Ovary (tissue), 9 donors: ENCODE results near the gene RUSC1. TPM values are rescaled to one million over a fixed set of nuclear protein-coding genes. Genes with fewer than 3 reads are reported as not detected.

Experiments
- DNase-seq, 5 donors: peaks; one replicate each; pipeline ENCODE4 v3.0.0-alpha.2; 2019 to 2020
- H3K27ac ChIP-seq, 2 donors: fragments of 200-600 bp; one replicate each; pipeline versions ENCODE4 v1.5.1 to v1.8.0; 2019 to 2022
- H3K27me3 ChIP-seq: fragments of 200-600 bp; one replicate; pipeline ENCODE4 v1.8.0; 2022
- H3K36me3 ChIP-seq: fragments of 200-600 bp; sonication (generic); one replicate; pipeline ENCODE4 v1.5.1; 2019
- H3K4me1 ChIP-seq: one replicate; pipeline ENCODE4 v1.8.1; 2013; ENCODE audit warnings: mild to moderate bottlenecking, moderate library complexity; ENCODE audit not compliant: insufficient read depth
- H3K4me3 ChIP-seq: fragments of 200-600 bp; sonication (generic); one replicate; pipeline ENCODE4 v1.5.1; 2017
- H3K9me3 ChIP-seq, 2 donors: fragments of 200-600 bp in 1 of 2; sonication (generic) in 1 of 2; one replicate each; pipeline versions ENCODE4 v1.5.1 to v1.8.1; 2013 to 2019; ENCODE audit warnings: mild to moderate bottlenecking in 1 of 2, moderate library complexity in 1 of 2
- CTCF ChIP-seq, 3 donors: fragments of 450-650 bp in 2 of 3; fragments of 200-600 bp in 1 of 3; IDR thresholded peaks; one replicate each; pipeline versions ENCODE4 v1.5.1 to v1.8.0; 2016 to 2022; ENCODE audit warnings: antibody characterized with exemption in 3 of 3, mild to moderate bottlenecking in 1 of 3
- EP300 ChIP-seq: sonication (generic); formaldehyde crosslinking; IDR thresholded peaks from one replicate; pipeline ENCODE4 v1.6.1; 2017; ENCODE audit warnings: antibody characterized with exemption
- POLR2A ChIP-seq: fragments of 450-650 bp; IDR thresholded peaks from one replicate; pipeline ENCODE4 v1.6.1; 2017; ENCODE audit warnings: antibody characterized with exemption, mild to moderate bottlenecking, moderate library complexity
- WGBS, 3 donors: extraction: QIAGEN DNeasy Blood & Tissue Kit in 1 of 3; methylation state at CpG; one replicate each; pipeline versions ENCODE4 v1.1.5 to v1.1.7; 2013 to 2017; 5-methylcytosine and 5-hydroxymethylcytosine counted together
- intact Hi-C, 4 donors: fragments of 100-400 bp; cut with DNase I; formaldehyde crosslinking; loops; one replicate each; pipeline versions ENCODE4 v1.11.0 to v1.15.1; 2022 to 2023
- polyA plus RNA-seq, 2 donors: library from polyadenylated mRNA; stranded (reverse); fragments of 200-250 nt in 1 of 2; fragments of 350-450 nt in 1 of 2; fragmentation: Illumina TruSeq in 1 of 2; extraction: RNeasy Lipid Tissue Mini Kit (QIAGEN cat#74804) in 1 of 2; gene quantifications; one replicate each; pipeline ENCODE4 v1.2.3, GENCODE V29; 2013 to 2014
- total RNA-seq, 7 donors: library from RNA; depleted of rRNA in 2 of 7; stranded (reverse); fragments of >200 nt in 2 of 7; fragmentation: NEBNext Ultra II Directional in 3 of 7; extraction: Animal tissue kit (Norgen Biotek cat#: 25700) in 3 of 7; gene quantifications; one replicate each; pipeline versions ENCODE4 v1.1.0 to v1.2.4, GENCODE V29; 2016 to 2023
- donor health status: DM: no; HTN: no; CAD: no; lungs with moderate emphysema.
- donor health status: DM: no; HTN: no; CAD: no.
- donor health status: Bipolar disorder and iron deficiency.
- donor health status: DM: yes; HTN: yes; CAD: no.
- donor health status: DM: no; HTN: no; CAD: no.
- donor health status: DM: yes; HTN: yes; CAD: no.

Gene RUSC1
- total and polyA plus RNA-seq, 9 donors: 13.5 to 55.6 (median 27.6) TPM

GRCh38 chr1:155329980-155330598, 9.4 kb downstream of the RUSC1 start:
- intact Hi-C loops: loop anchor here in 3 of 4 donors (10.0 kb wide), 3 partner anchors 75 to 155 kb away; partner anchors contain the start of genes ENTREP3 (in 1 of the 3), KRTCAP2 (in 1 of the 3), MTX1 (in 1 of the 3) and THBS3 (in 1 of the 3)
- Histone ChIP-seq H3K36me3 (no peaks in the 10 kb centered on the region), H3K27me3 (no peaks in the 10 kb centered on the region), H3K27ac (no peak overlapping the region), H3K4me1 (peaks cover 3% of the 10 kb centered on the region), H3K9me3 (no peaks in the 10 kb centered on the region), H3K4me3 (no peak overlapping the region)
- 87 to 89% (median 89%) methylated on average over 11 of the region's 11 CpGs for WGBS, 3 donors
- TF ChIP-seq CTCF (IDR thresholded peaks at IDR 0.05) (no peak), POLR2A (no peak), EP300 (no peak)
- DNase-seq: no peak

- TF ChIP-seq POLR2A (no peak), CTCF (IDR thresholded peaks at IDR 0.05) (no peak), EP300 (no peak)
- no peak for DNase-seq
- Histone ChIP-seq H3K9me3 (no peaks in the 10 kb centered on the region), H3K4me3 (no peak overlapping the region), H3K27me3 (no peaks in the 10 kb centered on the region), H3K36me3 (no peaks in the 10 kb centered on the region), H3K27ac (no peak overlapping the region), H3K4me1 (no peaks in the 10 kb centered on the region)
- intact Hi-C loops: no loop called here
- WGBS, 3 donors: 39 to 50% (median 44%) methylated on average over 1 of the region's 1 CpG
Observed at GRCh38 chr1:155334962-155335361, 14.3 kb downstream of the RUSC1 start.

- Histone ChIP-seq H3K4me1 (no peaks in the 10 kb centered on the region), H3K36me3 (no peaks in the 10 kb centered on the region), H3K9me3 (no peaks in the 10 kb centered on the region), H3K27ac (no peak overlapping the region), H3K4me3 (no peak overlapping the region), H3K27me3 (no peaks in the 10 kb centered on the region)
- WGBS, 3 donors: 79 to 87% (median 81%) methylated on average over 8 of the region's 8 CpGs
- TF ChIP-seq EP300 (no peak), CTCF (IDR thresholded peaks at IDR 0.05) (no peak), POLR2A (no peak)
- intact Hi-C loops: no loop called here
- no peak for DNase-seq
Observed at GRCh38 chr1:155339515-155340097, 18.9 kb downstream of the RUSC1 start.

- H3K4me3 ChIP-seq: no peak overlapping the region
- no peak for TF ChIP-seq CTCF (IDR thresholded peaks at IDR 0.05)
- no peak for TF ChIP-seq EP300
- no peak for TF ChIP-seq POLR2A
- no peaks in the 10 kb centered on the region for H3K4me1 ChIP-seq
- H3K36me3 ChIP-seq: no peaks in the 10 kb centered on the region
- H3K9me3 ChIP-seq: no peaks in the 10 kb centered on the region
- 85 to 91% (median 90%) methylated on average over 3 of the region's 3 CpGs for WGBS, 3 donors
- no peaks in the 10 kb centered on the region for H3K27me3 ChIP-seq
- no peak overlapping the region for H3K27ac ChIP-seq
- intact Hi-C loops: no loop called here
- no peak for DNase-seq
Observed at GRCh38 chr1:155342842-155343241, 22.1 kb downstream of the RUSC1 start.
